Heart left ventricle (tissue), 16 donors: ENCODE data around the gene UBE2U. TPM values are rescaled to one million over a fixed set of nuclear protein-coding genes. Genes with fewer than 3 reads are reported as not detected.
"Not testable (repeated sequence)": the region's sequence is repeated elsewhere in the genome, so short reads cannot be mapped to it uniquely, and the experiment has no call there.

ENCODE experiments used
- ATAC-seq, 4 donors: fragments of 200-7000 bp; cut with Tn5 transposase; one replicate each; pipeline ENCODE4 v1.9.1; 2020 to 2022; ENCODE audit warnings: moderate library complexity in 4 of 4, mild to moderate bottlenecking in 3 of 4, moderate number of reproducible peaks in 1 of 4
- DNase-seq, 5 donors: peaks; one replicate each; pipeline ENCODE4 v3.0.0-alpha.2; 2020
- H3K27ac ChIP-seq, 12 donors: fragments of 200-600 bp; sonication (generic) in 4 of 12; one replicate each; pipeline versions ENCODE4 v1.5.0 to v1.8.0; 2016 to 2022; ENCODE audit warnings: mild to moderate bottlenecking in 2 of 12
- H3K27me3 ChIP-seq, 9 donors: fragments of 200-600 bp; sonication (generic) in 2 of 9; one replicate each; pipeline versions ENCODE4 v1.5.1 to v1.8.0; 2016 to 2022; ENCODE audit warnings: mild to moderate bottlenecking in 3 of 9
- H3K36me3 ChIP-seq, 9 donors: fragments of 200-600 bp; sonication (generic) in 2 of 9; one replicate each; pipeline versions ENCODE4 v1.5.0 to v1.8.0; 2018 to 2022; ENCODE audit warnings: mild to moderate bottlenecking in 2 of 9
- H3K4me1 ChIP-seq, 12 donors: fragments of 200-600 bp; sonication (generic) in 4 of 12; one replicate each; pipeline versions ENCODE4 v1.5.0 to v1.8.0; 2016 to 2022; ENCODE audit warnings: mild to moderate bottlenecking in 3 of 12
- H3K4me3 ChIP-seq, 12 donors: fragments of 200-600 bp; sonication (generic) in 4 of 12; one replicate each; pipeline versions ENCODE4 v1.5.0 to v1.8.0; 2017 to 2022; ENCODE audit warnings: mild to moderate bottlenecking in 9 of 12, moderate library complexity in 4 of 12
- H3K9me3 ChIP-seq, 12 donors: fragments of 200-600 bp; sonication (generic) in 4 of 12; one replicate each; pipeline versions ENCODE4 v1.5.0 to v1.8.0; 2016 to 2022; ENCODE audit warnings: mild to moderate bottlenecking in 1 of 12
- POLR2A ChIP-seq, 2 donors: fragments of 450-650 bp; IDR thresholded peaks; one replicate each; pipeline ENCODE4 v1.6.1; 2017; ENCODE audit warnings: antibody characterized with exemption in 2 of 2, mild to moderate bottlenecking in 2 of 2, moderate library complexity in 2 of 2
- WGBS, 4 donors: extraction: QIAGEN DNeasy Blood & Tissue Kit in 2 of 4; methylation state at CpG; one replicate each; pipeline versions ENCODE4 v1.1.5 to v1.1.7; 2013 to 2018; 5-methylcytosine and 5-hydroxymethylcytosine counted together
- intact Hi-C, 10 donors: fragments of 100-400 bp; cut with DNase I; formaldehyde crosslinking; loops; one replicate each; pipeline versions ENCODE4 v1.11.1 to v1.14.2; 2022
- polyA plus RNA-seq, 2 donors: library from polyadenylated mRNA; stranded (reverse); fragments of 200-250 nt; gene quantifications; one replicate each; pipeline ENCODE4 v1.2.3, GENCODE V29; 2013
- total RNA-seq, 9 donors: library from RNA; depleted of rRNA in 2 of 9; stranded (reverse); fragments of >200 nt in 2 of 9; fragmentation: NEBNext Ultra II Directional in 3 of 9; extraction: Animal tissue kit (Norgen Biotek cat#: 25700) in 3 of 9; gene quantifications; one replicate each; pipeline versions ENCODE4 v1.1.0 to v1.2.4, GENCODE V29; 2016 to 2023
- TF ChIP-seq, protein P1 (sequence below), 12 donors: fragments of 200-600 bp; sonication (generic) in 4 of 12; IDR thresholded peaks; one replicate each; pipeline versions ENCODE4 v1.5.0 to v1.8.0; 2018 to 2022; ENCODE audit warnings: antibody characterized with exemption in 12 of 12, mild to moderate bottlenecking in 5 of 12
- donor health status: ischemic (EF 13 %, LVEDD 7.1; RV severe dilation, severe dysfunction).
- donor health status: healthy with polysubstance abuse.
- donor health status: DM: no; HTN: yes; CAD: no.
- donor health status: DM: no; HTN: no; CAD: no.
- donor health status: ischemic (EF 25% LVEDD 6.9; RV normal size, moderate dysfunction).
- donor health status: ischemic (EF 25% LVEDD 5.7; RV mildly dilated, moderate dysfunction).
- donor health status: healthy.
- donor health status: DM: yes; HTN: yes; CAD: no.
- donor health status: ischemic (EF 35%, LVEDD 5.7; RV mildly dilated, moderate dysfunction).
- donor health status: nonischemic (EF 11% LVEDD 7.7; RV severe dilation, severe dysfunction).
- donor health status: DM: yes; HTN: yes; CAD: no.
- donor health status: PGD.
- donor health status: ischemic (EF 29% LVEDD 5.4; RV normal size, mild dysfunction).
- donor health status: nonischemic (EF 23%, LVEDD 6.1; RV moderate dilation, normal function).

The UBE2U gene
- total and polyA plus RNA-seq, 11 donors, result 0.19 to 2.7 (median 2.5) TPM; not detected in 8

DNA sequence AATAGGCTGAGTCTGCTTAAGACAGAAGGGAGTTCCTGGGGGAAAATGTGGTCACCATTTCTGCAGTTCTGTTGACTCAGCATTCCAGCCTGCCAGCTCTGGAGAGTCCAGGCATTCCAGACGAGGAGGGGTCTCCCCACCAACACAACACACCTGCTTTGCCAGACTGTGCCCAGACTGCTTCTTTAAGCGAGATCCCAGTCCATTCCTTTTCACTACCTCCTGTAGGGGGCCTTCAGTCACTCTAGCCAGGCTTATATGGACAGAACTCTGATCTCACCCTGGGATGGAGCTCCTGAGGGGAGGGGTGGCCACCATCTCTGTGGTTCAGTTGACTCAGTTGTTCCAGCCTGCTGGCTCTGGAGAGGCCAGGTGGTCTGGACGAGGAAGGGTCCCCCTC lies 48.5 kb downstream of the UBE2U start:
- Histone ChIP-seq H3K27me3 (no peaks in the 10 kb centered on the region), H3K4me3 (no peak overlapping the region), H3K9me3 (peaks cover 0 to 20% (median 2%) of the 10 kb centered on the region in 12 donors), H3K36me3 (no peaks in the 10 kb centered on the region), H3K4me1 (no peaks in the 10 kb centered on the region), H3K27ac (no peak overlapping the region)
- intact Hi-C loops, result no loop called here
- ATAC-seq, result peak in 1 of 4 donors; percentile 13
- DNase-seq, result no peak
- WGBS, 4 donors, result 69 to 100% (median 77%) methylated on average over 2 to 3 of the region's 3 CpGs
- TF ChIP-seq, protein P1, sequence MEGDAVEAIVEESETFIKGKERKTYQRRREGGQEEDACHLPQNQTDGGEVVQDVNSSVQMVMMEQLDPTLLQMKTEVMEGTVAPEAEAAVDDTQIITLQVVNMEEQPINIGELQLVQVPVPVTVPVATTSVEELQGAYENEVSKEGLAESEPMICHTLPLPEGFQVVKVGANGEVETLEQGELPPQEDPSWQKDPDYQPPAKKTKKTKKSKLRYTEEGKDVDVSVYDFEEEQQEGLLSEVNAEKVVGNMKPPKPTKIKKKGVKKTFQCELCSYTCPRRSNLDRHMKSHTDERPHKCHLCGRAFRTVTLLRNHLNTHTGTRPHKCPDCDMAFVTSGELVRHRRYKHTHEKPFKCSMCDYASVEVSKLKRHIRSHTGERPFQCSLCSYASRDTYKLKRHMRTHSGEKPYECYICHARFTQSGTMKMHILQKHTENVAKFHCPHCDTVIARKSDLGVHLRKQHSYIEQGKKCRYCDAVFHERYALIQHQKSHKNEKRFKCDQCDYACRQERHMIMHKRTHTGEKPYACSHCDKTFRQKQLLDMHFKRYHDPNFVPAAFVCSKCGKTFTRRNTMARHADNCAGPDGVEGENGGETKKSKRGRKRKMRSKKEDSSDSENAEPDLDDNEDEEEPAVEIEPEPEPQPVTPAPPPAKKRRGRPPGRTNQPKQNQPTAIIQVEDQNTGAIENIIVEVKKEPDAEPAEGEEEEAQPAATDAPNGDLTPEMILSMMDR (IDR thresholded peaks at IDR 0.05), result no peak
- TF ChIP-seq POLR2A (IDR thresholded peaks at IDR 0.05), result no peak

DNA sequence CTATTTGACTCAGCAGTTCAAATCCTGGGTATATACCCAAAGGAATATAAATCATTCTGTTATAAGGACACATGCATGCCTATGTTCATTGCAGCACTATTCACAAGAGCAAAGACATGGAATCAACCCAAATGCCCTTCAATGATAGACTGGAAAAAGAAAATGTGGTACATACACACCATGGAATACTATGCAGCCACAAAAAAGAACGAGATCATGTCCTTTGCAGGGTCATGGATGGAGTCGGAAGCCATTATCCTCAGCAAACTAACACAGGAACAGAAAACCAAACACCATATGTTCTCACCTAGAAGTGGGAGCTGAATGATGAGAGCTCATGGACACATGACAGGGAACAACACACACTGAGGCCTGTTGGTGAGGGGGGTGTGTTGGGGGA lies 53.8 kb downstream of the UBE2U start:
- ATAC-seq, intact Hi-C loops, DNase-seq, H3K27me3 ChIP-seq, H3K4me3 ChIP-seq, H3K4me1 ChIP-seq, H3K27ac ChIP-seq, H3K36me3 ChIP-seq: not testable (repeated sequence)
- 74 to 84% (median 81%) methylated on average over 2 of the region's 2 CpGs for WGBS, 4 donors
- peaks cover 0 to 25% (median 2%) of the 10 kb centered on the region in 12 donors for H3K9me3 ChIP-seq

DNA sequence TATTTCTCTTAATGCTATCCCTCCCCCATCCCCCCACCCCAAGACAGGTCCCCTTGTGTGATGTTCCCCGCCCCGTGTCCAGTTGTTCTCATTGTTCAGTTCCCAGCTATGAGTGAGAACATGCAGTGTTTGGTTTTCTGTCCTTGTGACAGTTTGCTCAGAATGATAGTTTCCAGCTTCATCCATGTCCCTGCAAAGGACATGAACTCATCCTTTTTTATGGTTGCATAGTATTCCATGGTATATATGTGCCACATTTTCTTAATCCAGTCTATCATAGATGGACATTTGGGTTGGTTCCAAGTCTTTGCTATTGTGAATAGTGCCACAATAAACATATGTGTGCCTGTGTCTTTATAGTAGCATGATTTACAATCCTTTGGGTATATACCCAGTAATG lies 55.0 kb downstream of the UBE2U start:
- H3K27ac ChIP-seq, H3K36me3 ChIP-seq, H3K4me1 ChIP-seq, H3K27me3 ChIP-seq, intact Hi-C loops, H3K4me3 ChIP-seq, ATAC-seq, DNase-seq: not testable (repeated sequence)
- 56 to 100% (median 77%) methylated on average over 2 of the region's 2 CpGs for WGBS, 4 donors
- H3K9me3 ChIP-seq, result peaks cover 0 to 20% (median 2%) of the 10 kb centered on the region in 12 donors

DNA sequence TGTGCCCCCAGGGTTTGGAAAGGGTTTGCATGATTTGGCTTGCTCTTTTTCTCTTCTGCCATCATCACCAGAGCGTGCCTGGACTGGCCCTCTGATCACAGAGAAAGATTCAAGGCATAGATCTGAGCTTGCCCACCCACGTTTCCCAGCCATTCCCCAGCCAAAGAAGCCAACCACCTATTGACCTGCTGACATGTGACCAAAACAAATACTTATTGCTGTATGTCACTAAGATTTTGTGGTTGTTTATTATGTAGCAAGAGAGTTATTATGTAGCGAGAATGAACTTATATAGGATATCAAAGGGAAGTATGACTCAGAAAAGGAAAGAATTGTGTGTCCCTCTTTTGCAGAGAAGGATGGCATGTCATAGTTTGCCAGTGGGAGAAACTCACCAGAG lies 59.9 kb downstream of the UBE2U start:
- Histone ChIP-seq H3K4me1 (peaks cover 0 to 6% (median 0%) of the 10 kb centered on the region in 12 donors), H3K36me3 (no peaks in the 10 kb centered on the region), H3K27me3 (no peaks in the 10 kb centered on the region), H3K9me3 (peaks cover 0 to 4% (median 0%) of the 10 kb centered on the region in 12 donors), H3K27ac (no peak overlapping the region), H3K4me3 (no peak overlapping the region)
- ATAC-seq, result no peak
- intact Hi-C loops, result loop anchor here in 3 of 10 donors (10.0 kb wide), 3 partner anchors 211 to 1421 kb away; partner anchors contain the start of gene CACHD1 (in 1 of the 3)
- DNase-seq, result no peak
- TF ChIP-seq, protein P1 (IDR thresholded peaks at IDR 0.05), result no peak
- no peak for TF ChIP-seq POLR2A (IDR thresholded peaks at IDR 0.05)
- 78 to 90% (median 85%) methylated on average over 3 of the region's 3 CpGs for WGBS, 4 donors

DNA sequence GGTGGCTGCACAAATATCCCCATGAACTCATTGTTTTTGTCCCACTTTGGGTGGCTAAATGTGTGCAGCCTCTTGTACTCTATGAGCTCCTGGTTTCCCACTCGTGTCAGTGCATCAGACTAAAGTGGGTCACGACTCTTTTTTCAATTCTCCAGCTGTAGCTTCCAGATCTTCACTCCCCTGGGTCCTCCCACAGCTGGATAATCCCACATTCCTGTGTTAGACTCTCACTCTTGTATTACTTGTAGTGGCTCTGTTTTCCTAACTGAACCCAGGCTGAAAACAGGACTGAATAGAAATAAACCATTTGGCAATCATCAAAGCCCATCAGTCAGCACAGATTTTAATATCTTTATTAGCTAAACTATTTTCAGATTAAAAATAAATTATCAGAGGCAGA lies 60.4 kb downstream of the UBE2U start:
- 50 to 78% (median 63%) methylated on average over 2 of the region's 2 CpGs for WGBS, 4 donors
- intact Hi-C loops, result loop anchor here in 3 of 10 donors (10.0 kb wide), 3 partner anchors 211 to 1421 kb away; partner anchors contain the start of gene CACHD1 (in 1 of the 3)
- DNase-seq (peak in 1 of 5 donors; percentile 36), ATAC-seq (peak in 3 of 4 donors; percentile 33 to 65 (median 57))
- Histone ChIP-seq H3K4me1 (peaks cover 0 to 6% (median 0%) of the 10 kb centered on the region in 12 donors), H3K4me3 (no peak overlapping the region), H3K27me3 (no peaks in the 10 kb centered on the region), H3K27ac (no peak overlapping the region), H3K36me3 (no peaks in the 10 kb centered on the region), H3K9me3 (no peaks in the 10 kb centered on the region)
- TF ChIP-seq, protein P1 (IDR thresholded peaks at IDR 0.05), result no peak
- no peak for TF ChIP-seq POLR2A (IDR thresholded peaks at IDR 0.05)
